Measurements from ENCODE around the gene MGLL.

Gene MGLL

GRCh38 chr3:127787571-127788365 lies 34.5 kb downstream of the MGLL start:
- DNase-seq = no peak

GRCh38 chr3:127787071-127787490 lies 35.2 kb downstream of the MGLL start:
- DNase-seq = no peak

GRCh38 chr3:127786353-127787070 lies 35.8 kb downstream of the MGLL start:
- no peak for DNase-seq

GRCh38 chr3:127785711-127786265 lies 36.5 kb downstream of the MGLL start:
- DNase-seq = no peak

- peak in 1 of 2 experiments; percentile 43 for DNase-seq
Measured at GRCh38 chr3:127784865-127785710, 37.2 kb downstream of the MGLL start.

- DNase-seq = no peak
Measured at GRCh38 chr3:127784283-127784682, 38.0 kb downstream of the MGLL start.

- no peak for DNase-seq
Measured at GRCh38 chr3:127783642-127784160, 38.6 kb downstream of the MGLL start.

- no peak for DNase-seq
Measured at GRCh38 chr3:127783166-127783565, 39.1 kb downstream of the MGLL start.

GRCh38 chr3:127781411-127782001 lies 40.8 kb downstream of the MGLL start:
- DNase-seq = no peak

- DNase-seq = no peak
Measured at GRCh38 chr3:127780536-127781400, 41.5 kb downstream of the MGLL start.

GRCh38 chr3:127779747-127780146 lies 42.6 kb downstream of the MGLL start:
- DNase-seq = no peak

GRCh38 chr3:127777921-127778656 lies 44.2 kb downstream of the MGLL start:
- DNase-seq = no peak

GRCh38 chr3:127777332-127777731 lies 45.0 kb downstream of the MGLL start:
- no peak for DNase-seq

GRCh38 chr3:127776347-127776746 lies 46.0 kb downstream of the MGLL start:
- no peak for DNase-seq

- peak; percentile 84 to 85 for DNase-seq
Measured at GRCh38 chr3:127775398-127776109, 46.8 kb downstream of the MGLL start.

GRCh38 chr3:127774647-127775046 lies 47.7 kb downstream of the MGLL start:
- no peak for DNase-seq

GRCh38 chr3:127773752-127774395 lies 48.4 kb downstream of the MGLL start:
- DNase-seq = no peak

GRCh38 chr3:127772827-127773751 lies 49.2 kb downstream of the MGLL start:
- DNase-seq = no peak
